Measurements from ENCODE around the gene FLRT2.

DNA sequence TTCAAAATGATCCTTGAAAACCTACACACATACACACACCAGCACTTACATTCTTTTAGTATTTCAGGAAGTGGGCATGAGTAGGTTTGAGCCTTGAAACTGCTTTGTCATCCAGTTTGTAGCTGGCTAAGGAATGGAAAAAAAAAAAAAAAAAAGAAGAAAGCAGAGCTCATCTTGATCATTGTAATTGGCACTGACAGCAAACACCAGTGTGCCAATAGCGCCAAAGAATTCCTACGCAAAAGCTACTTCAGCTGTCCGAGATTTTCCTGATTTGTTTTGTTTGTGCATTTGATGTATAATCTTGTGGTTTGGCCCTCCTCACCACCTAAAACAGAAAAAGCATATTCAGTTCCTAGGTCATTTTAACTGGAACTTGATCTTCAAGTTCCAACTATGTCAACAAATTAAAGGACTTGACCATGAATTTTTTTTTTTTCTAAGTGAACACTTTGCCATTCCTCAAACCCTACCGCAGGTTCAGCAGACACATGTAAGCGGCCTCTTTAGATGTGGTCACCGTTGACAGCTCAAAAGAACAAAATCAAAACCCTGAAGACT is 57.3 kb downstream of the FLRT2 start:
- TF ChIP-seq, protein P1, sequence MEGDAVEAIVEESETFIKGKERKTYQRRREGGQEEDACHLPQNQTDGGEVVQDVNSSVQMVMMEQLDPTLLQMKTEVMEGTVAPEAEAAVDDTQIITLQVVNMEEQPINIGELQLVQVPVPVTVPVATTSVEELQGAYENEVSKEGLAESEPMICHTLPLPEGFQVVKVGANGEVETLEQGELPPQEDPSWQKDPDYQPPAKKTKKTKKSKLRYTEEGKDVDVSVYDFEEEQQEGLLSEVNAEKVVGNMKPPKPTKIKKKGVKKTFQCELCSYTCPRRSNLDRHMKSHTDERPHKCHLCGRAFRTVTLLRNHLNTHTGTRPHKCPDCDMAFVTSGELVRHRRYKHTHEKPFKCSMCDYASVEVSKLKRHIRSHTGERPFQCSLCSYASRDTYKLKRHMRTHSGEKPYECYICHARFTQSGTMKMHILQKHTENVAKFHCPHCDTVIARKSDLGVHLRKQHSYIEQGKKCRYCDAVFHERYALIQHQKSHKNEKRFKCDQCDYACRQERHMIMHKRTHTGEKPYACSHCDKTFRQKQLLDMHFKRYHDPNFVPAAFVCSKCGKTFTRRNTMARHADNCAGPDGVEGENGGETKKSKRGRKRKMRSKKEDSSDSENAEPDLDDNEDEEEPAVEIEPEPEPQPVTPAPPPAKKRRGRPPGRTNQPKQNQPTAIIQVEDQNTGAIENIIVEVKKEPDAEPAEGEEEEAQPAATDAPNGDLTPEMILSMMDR (IDR thresholded peaks at IDR 0.05), result no peak
- TF ChIP-seq POLR2AphosphoS5 (IDR thresholded peaks at IDR 0.05), result no peak
- no peak for TF ChIP-seq EP300 (IDR thresholded peaks at IDR 0.05; ENCODE audit: low read depth)
- no peak for TF ChIP-seq POLR2A (IDR thresholded peaks at IDR 0.05)
